WTC11 (cell line): ENCODE measurements around the gene GTF2B. TPM values are rescaled to one million over a fixed set of nuclear protein-coding genes. Genes with fewer than 3 reads are reported as not detected.
"Not testable (repeated sequence)": the region's sequence is repeated elsewhere in the genome, so short reads cannot be mapped to it uniquely, and the experiment has no call there.

Experiments
- ATAC-seq: fragments of 200-7000 bp; cut with Tn5 transposase; 2 replicates; pipeline ENCODE4 v1.10.0; 2021; ENCODE audit warnings: mild to moderate bottlenecking, moderate library complexity
- CTCF ChIA-PET: fragments of 300-600 bp; sonication (Branson Sonifier 250); formaldehyde crosslinking; loops from one replicate; lab custom pipeline; 2021; ENCODE audit warnings: antibody characterized with exemption; lab: Charles Lee
- POLR2A ChIA-PET: fragments of 350-600 bp; sonication (Branson Sonifier 250); formaldehyde crosslinking; loops from one replicate; lab custom pipeline; 2021; ENCODE audit warnings: antibody characterized with exemption; lab: Charles Lee
- DNase-seq: peaks from one replicate; pipeline ENCODE4 v3.0.0; 2021; ENCODE audit warnings: low spot score
- H3K27ac Mint-ChIP-seq: 2 replicates; pipeline ENCODE4 v1.8.0; 2021; ENCODE audit warnings: mixed read lengths
- H3K27me3 Mint-ChIP-seq: 2 replicates; pipeline ENCODE4 v1.8.0; 2021; ENCODE audit warnings: low read depth, mild to moderate bottlenecking, moderate library complexity, mixed read lengths
- H3K36me3 Mint-ChIP-seq: 2 replicates; pipeline ENCODE4 v1.8.0; 2021; ENCODE audit warnings: mixed read lengths
- H3K4me1 Mint-ChIP-seq: 2 replicates; pipeline ENCODE4 v1.8.0; 2022; ENCODE audit warnings: mixed read lengths
- H3K4me3 Mint-ChIP-seq: 2 replicates; pipeline ENCODE4 v1.8.0; 2021; ENCODE audit warnings: mild to moderate bottlenecking, moderate library complexity, mixed read lengths
- H3K9me3 Mint-ChIP-seq: 2 replicates; pipeline ENCODE4 v1.8.0; 2021; ENCODE audit warnings: mixed read lengths
- ARID4B ChIP-seq: sonication (generic); formaldehyde crosslinking; IDR thresholded peaks from 2 replicates; pipeline ENCODE4 v1.8.0; 2023; ENCODE audit warnings: missing genetic modification reagents, mild to moderate bottlenecking, borderline replicate concordance
- ATF2 ChIP-seq: sonication (generic); formaldehyde crosslinking; IDR thresholded peaks from 2 replicates; pipeline ENCODE4 v1.8.1; 2022; ENCODE audit warnings: low read depth, missing genetic modification reagents, borderline replicate concordance
- CBFB ChIP-seq: sonication (generic); formaldehyde crosslinking; IDR thresholded peaks from 2 replicates; pipeline ENCODE4 v1.8.1; 2022; ENCODE audit warnings: mild to moderate bottlenecking, low read depth, missing genetic modification reagents
- ESRRA ChIP-seq: sonication (generic); formaldehyde crosslinking; IDR thresholded peaks from 2 replicates; pipeline ENCODE4 v1.8.1; 2022; ENCODE audit warnings: mild to moderate bottlenecking, missing genetic modification reagents, borderline replicate concordance
- GTF2I ChIP-seq: fragments of 250-450 bp; sonication (Bioruptor Pico); conservative IDR thresholded peaks from 2 replicates; pipeline ENCODE4 v1.4.0; 2021; ENCODE audit warnings: mild to moderate bottlenecking
- HMGXB4 ChIP-seq: sonication (generic); formaldehyde crosslinking; IDR thresholded peaks from 2 replicates; pipeline ENCODE4 v1.8.1; 2023; ENCODE audit warnings: mild to moderate bottlenecking, moderate library complexity, missing genetic modification reagents
- IRF2 ChIP-seq: sonication (generic); formaldehyde crosslinking; IDR thresholded peaks from 2 replicates; pipeline ENCODE4 v1.8.0; 2022; ENCODE audit warnings: low read depth, missing genetic modification reagents, borderline replicate concordance
- MYBL2 ChIP-seq: sonication (generic); formaldehyde crosslinking; IDR thresholded peaks from 2 replicates; pipeline ENCODE4 v1.8.1; 2023; ENCODE audit warnings: mild to moderate bottlenecking, moderate library complexity, missing genetic modification reagents
- RELA ChIP-seq: sonication (generic); formaldehyde crosslinking; IDR thresholded peaks from 2 replicates; pipeline ENCODE4 v1.8.1; 2022; ENCODE audit warnings: missing genetic modification reagents, mild to moderate bottlenecking, borderline replicate concordance
- SMAD4 ChIP-seq: sonication (generic); formaldehyde crosslinking; IDR thresholded peaks from 2 replicates; pipeline ENCODE4 v1.8.0; 2022; ENCODE audit warnings: mild to moderate bottlenecking, missing genetic modification reagents
- TEAD4 ChIP-seq: sonication (generic); formaldehyde crosslinking; IDR thresholded peaks from 2 replicates; pipeline ENCODE4 v1.8.0; 2022; ENCODE audit warnings: mild to moderate bottlenecking, missing genetic modification reagents
- USF1 ChIP-seq: sonication (generic); formaldehyde crosslinking; IDR thresholded peaks from 2 replicates; pipeline ENCODE4 v1.8.0; 2022; ENCODE audit warnings: mild to moderate bottlenecking, missing genetic modification reagents
- ZNF219 ChIP-seq: sonication (generic); formaldehyde crosslinking; IDR thresholded peaks from 2 replicates; pipeline ENCODE4 v1.8.0; 2023; ENCODE audit warnings: missing genetic modification reagents, mild to moderate bottlenecking, borderline replicate concordance
- ZNF263 ChIP-seq: sonication (generic); formaldehyde crosslinking; IDR thresholded peaks from 2 replicates; pipeline ENCODE4 v1.8.1; 2022; ENCODE audit warnings: low read depth, mild to moderate bottlenecking, moderate library complexity, missing genetic modification reagents
- ZNF281 ChIP-seq: sonication (generic); formaldehyde crosslinking; IDR thresholded peaks from 2 replicates; pipeline ENCODE4 v1.8.0; 2023; ENCODE audit warnings: mild to moderate bottlenecking, missing genetic modification reagents
- ZNF317 ChIP-seq: sonication (generic); formaldehyde crosslinking; IDR thresholded peaks from 2 replicates; pipeline ENCODE4 v1.8.1; 2023; ENCODE audit warnings: low read depth, mild to moderate bottlenecking, moderate library complexity, missing genetic modification reagents, borderline replicate concordance
- ZNF425 ChIP-seq: fragments of 250-450 bp; sonication (Bioruptor Pico); conservative IDR thresholded peaks from 2 replicates; pipeline ENCODE4 v1.9.0; 2021; ENCODE audit warnings: mild to moderate bottlenecking
- total RNA-seq: library from RNA; stranded (reverse); gene quantifications from 3 replicates; pipeline ENCODE4 v1.2.3, GENCODE V29; 2021

Gene GTF2B
- total RNA-seq, 1 experiment from 2014 or later, result 14.2 TPM

GRCh38 chr1:88883156-88883555, 8.2 kb downstream of the GTF2B start:
- ATAC-seq, result no peak
- no peak for TF ChIP-seq ZNF263
- no peak for TF ChIP-seq MYBL2
- TF ChIP-seq TEAD4 (CRISPR knock-in tag), result no peak
- no peak for TF ChIP-seq RELA (CRISPR knock-in tag)
- no peak for TF ChIP-seq ESRRA (CRISPR knock-in tag)
- TF ChIP-seq SMAD4 (CRISPR knock-in tag), result no peak
- no peak for TF ChIP-seq ATF2 (CRISPR knock-in tag)
- no peak for TF ChIP-seq HMGXB4 (CRISPR knock-in tag)
- TF ChIP-seq IRF2 (CRISPR knock-in tag), result no peak
- no peak for TF ChIP-seq USF1 (CRISPR knock-in tag)
- TF ChIP-seq ZNF425 (CRISPR knock-in tag), result no peak
- no peak for TF ChIP-seq ZNF219 (CRISPR knock-in tag)
- no peaks in the 10 kb centered on the region for H3K27me3 Mint-ChIP-seq
- no peaks in the 10 kb centered on the region for H3K4me1 Mint-ChIP-seq
- no peak overlapping the region for H3K27ac Mint-ChIP-seq
- ChIA-PET POLR2A (interaction anchor here (0.7 kb wide), 1 partner anchor 227 kb away, joined by 4 read pairs; no protein-coding TSS in a partner anchor), CTCF (interaction anchor here (0.9 kb wide), 1 partner anchor 9 kb away, joined by 3 read pairs; no protein-coding TSS in a partner anchor)
- H3K36me3 Mint-ChIP-seq, result peaks cover 17% of the 10 kb centered on the region
- H3K9me3 Mint-ChIP-seq, result no peaks in the 10 kb centered on the region
- no peak overlapping the region for H3K4me3 Mint-ChIP-seq
- no peak for DNase-seq

- not testable (repeated sequence) for H3K9me3 Mint-ChIP-seq, H3K4me1 Mint-ChIP-seq, H3K36me3 Mint-ChIP-seq, H3K27me3 Mint-ChIP-seq, DNase-seq, ATAC-seq, H3K27ac Mint-ChIP-seq, H3K4me3 Mint-ChIP-seq
- POLR2A ChIA-PET, result interaction anchor here (0.6 kb wide), 1 partner anchor 1694 kb away, joined by 3 read pairs; no protein-coding TSS in a partner anchor
- CTCF ChIA-PET, result interaction anchor here (0.6 kb wide), 2 partner anchors 14 to 248 kb away, joined by 3 to 4 read pairs; no protein-coding TSS in a partner anchor
These were observed 10.7 kb downstream of the GTF2B start for GRCh38 chr1:88880717-88881116.

- no peaks in the 10 kb centered on the region for H3K9me3 Mint-ChIP-seq
- no peak for DNase-seq
- H3K27me3 Mint-ChIP-seq, result no peaks in the 10 kb centered on the region
- POLR2A ChIA-PET, result no interaction called here
- no peaks in the 10 kb centered on the region; the same call in 1 of the 2 replicates for H3K36me3 Mint-ChIP-seq
- CTCF ChIA-PET, result interaction anchor here (1.1 to 1.3 kb wide), 2 partner anchors 142 to 223 kb away, joined by 3 read pairs; no protein-coding TSS in a partner anchor
- peak overlapping the region; percentile 89; the same call in 1 of the 2 replicates for H3K27ac Mint-ChIP-seq
- ATAC-seq, result no peak
- H3K4me3 Mint-ChIP-seq, result no peak overlapping the region
- no peaks in the 10 kb centered on the region for H3K4me1 Mint-ChIP-seq
- no peak for TF ChIP-seq ZNF281 (CRISPR knock-in tag)
- TF ChIP-seq ESRRA (CRISPR knock-in tag), result no peak
- no peak for TF ChIP-seq ZNF317 (CRISPR knock-in tag)
- TF ChIP-seq GTF2I, result no peak
- TF ChIP-seq ARID4B (CRISPR knock-in tag), result no peak
- no peak for TF ChIP-seq CBFB (CRISPR knock-in tag)
These were observed 12.6 kb downstream of the GTF2B start for GRCh38 chr1:88878731-88879130.
